ENCODE measurements around the gene CHIC2. TPM values are rescaled to one million over a fixed set of nuclear protein-coding genes. Genes with fewer than 3 reads are reported as not detected.
"Not testable (repeated sequence)": the region's sequence is repeated elsewhere in the genome, so short reads cannot be mapped to it uniquely, and the experiment has no call there.

Gene CHIC2
- total and polyA plus RNA-seq, 9 donors, result 14.7 to 37.6 (median 18.3) TPM

GRCh38 chr4:54032558-54033135 is 31.8 kb downstream of the CHIC2 start:
- Histone ChIP-seq H3K4me3 (no peak overlapping the region), H3K36me3 (no peaks in the 10 kb centered on the region), H3K4me1 (ENCODE audit: insufficient read depth) (peaks cover 2% of the 10 kb centered on the region), H3K9me3 (no peaks in the 10 kb centered on the region), H3K27ac (no peak overlapping the region), H3K27me3 (no peaks in the 10 kb centered on the region)
- TF ChIP-seq EP300 (IDR thresholded peaks at IDR 0.05) (no peak), CTCF (IDR thresholded peaks at IDR 0.05) (no peak), POLR2A (IDR thresholded peaks at IDR 0.05) (no peak)
- DNase-seq, result no peak
- 78 to 85% (median 85%) methylated on average over 3 of the region's 3 CpGs for WGBS, 3 donors
- intact Hi-C loops (cut with DNase I), result no loop called here

- WGBS, 3 donors, result 26 to 39% (median 38%) methylated on average over 1 of the region's 1 CpG
- intact Hi-C loops (cut with DNase I), result no loop called here
- H3K27me3 ChIP-seq, result no peaks in the 10 kb centered on the region
These were observed 37.1 kb downstream of the CHIC2 start for GRCh38 chr4:54027311-54027710.

GRCh38 chr4:54025582-54025981 is 38.8 kb downstream of the CHIC2 start:
- Histone ChIP-seq H3K27ac (no peak overlapping the region), H3K9me3 (no peaks in the 10 kb centered on the region), H3K27me3 (no peaks in the 10 kb centered on the region), H3K4me1 (ENCODE audit: insufficient read depth) (no peaks in the 10 kb centered on the region), H3K4me3 (no peak overlapping the region), H3K36me3 (no peaks in the 10 kb centered on the region)
- intact Hi-C loops (cut with DNase I), result no loop called here
- TF ChIP-seq POLR2A (IDR thresholded peaks at IDR 0.05) (no peak), EP300 (IDR thresholded peaks at IDR 0.05) (no peak), CTCF (IDR thresholded peaks at IDR 0.05) (no peak)
- WGBS, 3 donors, result 95 to 98% (median 95%) methylated on average over 7 of the region's 7 CpGs
- DNase-seq, result no peak

More at GRCh38 chr4:54027311-54027710, 37.1 kb downstream of the CHIC2 start:
- Histone ChIP-seq H3K4me1 (ENCODE audit: insufficient read depth) (peaks cover 2% of the 10 kb centered on the region), H3K4me3 (no peak overlapping the region), H3K9me3 (no peaks in the 10 kb centered on the region), H3K27ac (no peak overlapping the region), H3K36me3 (no peaks in the 10 kb centered on the region)
- TF ChIP-seq CTCF (IDR thresholded peaks at IDR 0.05), result no peak
- TF ChIP-seq POLR2A (IDR thresholded peaks at IDR 0.05), result no peak
- no peak for TF ChIP-seq EP300 (IDR thresholded peaks at IDR 0.05)
- DNase-seq, result no peak

GRCh38 chr4:54023019-54023418 is 41.4 kb downstream of the CHIC2 start:
- intact Hi-C loops (cut with DNase I); H3K4me1 ChIP-seq (ENCODE audit: insufficient read depth); H3K9me3 ChIP-seq; H3K27ac ChIP-seq; H3K36me3 ChIP-seq; DNase-seq; H3K27me3 ChIP-seq; H3K4me3 ChIP-seq: not testable (repeated sequence)
- 92 to 98% (median 97%) methylated on average over 8 of the region's 8 CpGs for WGBS, 3 donors

- no peaks in the 10 kb centered on the region for H3K9me3 ChIP-seq
- TF ChIP-seq CTCF (IDR thresholded peaks at IDR 0.05) (no peak), EP300 (IDR thresholded peaks at IDR 0.05) (no peak), POLR2A (IDR thresholded peaks at IDR 0.05) (no peak)
- H3K36me3 ChIP-seq, result no peaks in the 10 kb centered on the region
- H3K4me1 ChIP-seq (ENCODE audit: insufficient read depth), result no peaks in the 10 kb centered on the region
- 90 to 96% (median 95%) methylated on average over 1 of the region's 1 CpG for WGBS, 3 donors
- DNase-seq, result no peak
- no peak overlapping the region for H3K27ac ChIP-seq
- no peak overlapping the region for H3K4me3 ChIP-seq
- H3K27me3 ChIP-seq, result peaks cover 4% of the 10 kb centered on the region
- intact Hi-C loops (cut with DNase I), result no loop called here
These were observed 46.4 kb downstream of the CHIC2 start for GRCh38 chr4:54017974-54018373.
